Calu3 (cell line): ENCODE measurements around the gene EEF1B2. TPM values are rescaled to one million over a fixed set of nuclear protein-coding genes. Genes with fewer than 3 reads are reported as not detected.
"Not testable (repeated sequence)": the region's sequence is repeated elsewhere in the genome, so short reads cannot be mapped to it uniquely, and the experiment has no call there.

Experiments
- BruUV-seq: library from RNA; stranded (reverse); fragments of 400-500 nt; replicated peaks from 2 replicates; lab custom pipeline; 2021; lab: Mats Ljungman, UMichigan
- CTCF ChIA-PET: fragments of 300-600 bp; sonication (Branson Sonifier 250); formaldehyde crosslinking; loops from one replicate; lab custom pipeline; 2022; ENCODE audit warnings: antibody characterized with exemption; lab: Charles Lee
- DNase-seq: peaks from one replicate; pipeline ENCODE4 v3.0.0; 2022
- H3K27ac Mint-ChIP-seq: one replicate; pipeline ENCODE4 v1.8.0; 2022; ENCODE audit warnings: mixed read lengths; ENCODE audit not compliant: unreplicated experiment
- H3K27me3 Mint-ChIP-seq: one replicate; pipeline ENCODE4 v1.8.0; 2022; ENCODE audit warnings: mixed read lengths; ENCODE audit not compliant: unreplicated experiment
- H3K36me3 Mint-ChIP-seq: one replicate; pipeline ENCODE4 v1.8.0; 2022; ENCODE audit warnings: mild to moderate bottlenecking, moderate library complexity, mixed read lengths; ENCODE audit not compliant: insufficient read depth, unreplicated experiment
- H3K4me1 Mint-ChIP-seq: one replicate; pipeline ENCODE4 v1.8.0; 2022; ENCODE audit warnings: mild to moderate bottlenecking, low read depth, mixed read lengths; ENCODE audit not compliant: unreplicated experiment
- H3K4me3 Mint-ChIP-seq: one replicate; pipeline ENCODE4 v1.8.0; 2022; ENCODE audit warnings: mild to moderate bottlenecking, low read depth, moderate library complexity, mixed read lengths; ENCODE audit not compliant: unreplicated experiment
- H3K9me3 Mint-ChIP-seq: one replicate; pipeline ENCODE4 v1.8.0; 2022; ENCODE audit warnings: low read depth, mixed read lengths; ENCODE audit not compliant: unreplicated experiment
- CTCF ChIP-seq: fragments of 200-600 bp; IDR thresholded peaks from one replicate; pipeline ENCODE4 v1.8.0; 2022; ENCODE audit warnings: antibody characterized with exemption; ENCODE audit not compliant: unreplicated experiment
- intact Hi-C: fragments of 100-400 bp; cut with micrococcal nuclease; formaldehyde crosslinking; loops from one replicate; pipeline ENCODE4 v1.10.0; 2022; ENCODE audit not compliant: unreplicated experiment
- total RNA-seq: library from RNA; stranded (reverse); gene quantifications from 2 replicates; pipeline ENCODE4 v1.2.3, GENCODE V29; 2022

EEF1B2 gene
- total RNA-seq, 1 experiment from 2014 or later = 415 TPM

- Mint-ChIP-seq H3K9me3 (no peaks in the 10 kb centered on the region), H3K27ac (no peak overlapping the region), H3K4me3 (no peak overlapping the region), H3K27me3 (no peaks in the 10 kb centered on the region), H3K36me3 (peaks cover 13% of the 10 kb centered on the region), H3K4me1 (peaks cover 8% of the 10 kb centered on the region)
- CTCF ChIA-PET = no interaction called here
- no TSS peak for BruUV-seq
- no peak for DNase-seq
- no peak for TF ChIP-seq CTCF
- intact Hi-C loops = no loop called here
These were observed 44.6 kb upstream of the EEF1B2 start for GRCh38 chr2:206115026-206115578.

- H3K4me1 Mint-ChIP-seq = peaks cover 8% of the 10 kb centered on the region
- H3K27me3 Mint-ChIP-seq = no peaks in the 10 kb centered on the region
- H3K27ac Mint-ChIP-seq = no peak overlapping the region
- no peaks in the 10 kb centered on the region for H3K9me3 Mint-ChIP-seq
- no peak for DNase-seq
- intact Hi-C loops = no loop called here
- H3K36me3 Mint-ChIP-seq = peaks cover 22% of the 10 kb centered on the region
- TF ChIP-seq CTCF = no peak
- no TSS peak for BruUV-seq
- CTCF ChIA-PET = no interaction called here
- no peak overlapping the region for H3K4me3 Mint-ChIP-seq
These were observed 43.4 kb upstream of the EEF1B2 start for GRCh38 chr2:206116278-206116677.

GRCh38 chr2:206122569-206122968 lies 37.1 kb upstream of the EEF1B2 start:
- BruUV-seq, DNase-seq, H3K27me3 Mint-ChIP-seq, H3K4me1 Mint-ChIP-seq, intact Hi-C loops, H3K9me3 Mint-ChIP-seq, H3K27ac Mint-ChIP-seq, H3K4me3 Mint-ChIP-seq: not testable (repeated sequence)
- CTCF ChIA-PET = interaction anchor here (0.6 kb wide), 1 partner anchor 65 kb away, joined by 7 read pairs; no protein-coding TSS in a partner anchor
- peaks cover 42% of the 10 kb centered on the region for H3K36me3 Mint-ChIP-seq

GRCh38 chr2:206125901-206126300 lies 33.8 kb upstream of the EEF1B2 start:
- TF ChIP-seq CTCF = no peak
- H3K36me3 Mint-ChIP-seq = peaks cover 52% of the 10 kb centered on the region
- H3K4me3 Mint-ChIP-seq = no peak overlapping the region
- no peaks in the 10 kb centered on the region for H3K9me3 Mint-ChIP-seq
- CTCF ChIA-PET = no interaction called here
- BruUV-seq = no TSS peak
- H3K27me3 Mint-ChIP-seq = no peaks in the 10 kb centered on the region
- DNase-seq = no peak
- H3K4me1 Mint-ChIP-seq = no peaks in the 10 kb centered on the region
- H3K27ac Mint-ChIP-seq = no peak overlapping the region
- intact Hi-C loops = no loop called here

GRCh38 chr2:206127656-206128055 lies 32.0 kb upstream of the EEF1B2 start:
- H3K27ac Mint-ChIP-seq = no peak overlapping the region

More at GRCh38 chr2:206127656-206128055, 32.0 kb upstream of the EEF1B2 start:
- intact Hi-C loops = no loop called here
- H3K4me1 Mint-ChIP-seq = no peaks in the 10 kb centered on the region
- H3K36me3 Mint-ChIP-seq = peaks cover 40% of the 10 kb centered on the region
- H3K4me3 Mint-ChIP-seq = no peak overlapping the region
- BruUV-seq = no TSS peak
- TF ChIP-seq CTCF = no peak
- DNase-seq = no peak
- CTCF ChIA-PET = no interaction called here
- H3K9me3 Mint-ChIP-seq = no peaks in the 10 kb centered on the region
- no peaks in the 10 kb centered on the region for H3K27me3 Mint-ChIP-seq
